Colon (tissue), 2 donors: ENCODE data around the gene IFT52.
"Not testable (repeated sequence)": the region's sequence is repeated elsewhere in the genome, so short reads cannot be mapped to it uniquely, and the experiment has no call there.

Experiments used
- FAIRE-seq: peaks from 2 replicates; lab custom pipeline; 2012; peaks lifted over from hg19 to GRCh38; lab: Jason Lieb, UNC
- donor health status: control.
- donor health status: control.

IFT52 gene

GRCh38 chr20:43567477-43567876 is 23.3 kb upstream of the IFT52 start:
- FAIRE-seq, result no peak

- FAIRE-seq, result no peak
Observed at GRCh38 chr20:43568706-43569105, 22.0 kb upstream of the IFT52 start.

GRCh38 chr20:43569282-43569681 is 21.5 kb upstream of the IFT52 start:
- no peak for FAIRE-seq

- no peak for FAIRE-seq
Observed at GRCh38 chr20:43570496-43570895, 20.2 kb upstream of the IFT52 start.

- FAIRE-seq, result no peak
Observed at GRCh38 chr20:43571310-43571709, 19.4 kb upstream of the IFT52 start.

GRCh38 chr20:43571771-43572170 is 19.0 kb upstream of the IFT52 start:
- FAIRE-seq, result no peak

- no peak for FAIRE-seq
Observed at GRCh38 chr20:43572891-43573290, 17.8 kb upstream of the IFT52 start.

- no peak for FAIRE-seq
Observed at GRCh38 chr20:43576108-43576507, 14.6 kb upstream of the IFT52 start.

GRCh38 chr20:43579861-43580793 is 10.6 kb upstream of the IFT52 start:
- no peak for FAIRE-seq

GRCh38 chr20:43583133-43583864 is 7.4 kb upstream of the IFT52 start:
- no peak for FAIRE-seq

- FAIRE-seq, result no peak
Observed at GRCh38 chr20:43583982-43584432, 6.7 kb upstream of the IFT52 start.

- FAIRE-seq, result no peak
Observed at GRCh38 chr20:43584448-43585136, 6.1 kb upstream of the IFT52 start.

GRCh38 chr20:43586641-43587040 is 4.1 kb upstream of the IFT52 start:
- no peak for FAIRE-seq

- FAIRE-seq, result not testable (repeated sequence)
Observed at GRCh38 chr20:43588526-43588925, 2.2 kb upstream of the IFT52 start.

GRCh38 chr20:43590036-43590391 is 723 bp upstream of the IFT52 start:
- no peak for FAIRE-seq

GRCh38 chr20:43601960-43602359 is 11.2 kb downstream of the IFT52 start:
- FAIRE-seq, result not testable (repeated sequence)

- no peak for FAIRE-seq
Observed at GRCh38 chr20:43603124-43603523, 12.4 kb downstream of the IFT52 start.

- FAIRE-seq, result no peak
Observed at GRCh38 chr20:43605715-43606114, 15.0 kb downstream of the IFT52 start.

GRCh38 chr20:43607278-43607677 is 16.5 kb downstream of the IFT52 start:
- not testable (repeated sequence) for FAIRE-seq

GRCh38 chr20:43631598-43631997 is 40.9 kb downstream of the IFT52 start:
- FAIRE-seq, result no peak

- FAIRE-seq, result no peak
Observed at GRCh38 chr20:43636429-43636828, 45.7 kb downstream of the IFT52 start.

GRCh38 chr20:43642548-43642947 is 51.8 kb downstream of the IFT52 start:
- FAIRE-seq, result no peak
